Measurements from ENCODE around the gene LDLRAD3. TPM values are rescaled to one million over a fixed set of nuclear protein-coding genes. Genes with fewer than 3 reads are reported as not detected.

Gene LDLRAD3
- total RNA-seq, 1 donor from 2014 or later: 7.7 TPM

DNA sequence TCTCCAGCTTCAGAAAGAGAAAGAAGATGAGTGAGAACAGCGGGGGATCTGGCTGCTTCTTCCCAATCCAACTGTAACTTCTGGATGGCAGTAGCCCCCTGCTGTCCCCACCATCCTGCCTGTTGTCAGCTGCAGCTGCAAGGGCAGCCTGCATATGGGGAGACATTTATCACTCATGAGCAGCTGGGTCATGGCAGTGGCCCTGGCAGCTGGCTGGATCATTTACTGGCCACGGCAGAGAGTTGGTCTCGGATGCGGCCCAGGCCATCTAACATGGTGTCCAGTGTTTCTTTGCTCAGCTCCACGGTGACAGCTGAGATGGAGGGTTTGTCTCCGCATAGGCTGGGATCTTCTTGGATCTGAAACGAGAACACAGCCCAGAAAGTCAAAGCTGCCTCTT, 330.6 kb downstream of the LDLRAD3 start:
- H3K36me3 ChIP-seq: peaks cover 89% of the 10 kb centered on the region
- H3K27ac ChIP-seq: no peak overlapping the region
- TF ChIP-seq, protein P1, sequence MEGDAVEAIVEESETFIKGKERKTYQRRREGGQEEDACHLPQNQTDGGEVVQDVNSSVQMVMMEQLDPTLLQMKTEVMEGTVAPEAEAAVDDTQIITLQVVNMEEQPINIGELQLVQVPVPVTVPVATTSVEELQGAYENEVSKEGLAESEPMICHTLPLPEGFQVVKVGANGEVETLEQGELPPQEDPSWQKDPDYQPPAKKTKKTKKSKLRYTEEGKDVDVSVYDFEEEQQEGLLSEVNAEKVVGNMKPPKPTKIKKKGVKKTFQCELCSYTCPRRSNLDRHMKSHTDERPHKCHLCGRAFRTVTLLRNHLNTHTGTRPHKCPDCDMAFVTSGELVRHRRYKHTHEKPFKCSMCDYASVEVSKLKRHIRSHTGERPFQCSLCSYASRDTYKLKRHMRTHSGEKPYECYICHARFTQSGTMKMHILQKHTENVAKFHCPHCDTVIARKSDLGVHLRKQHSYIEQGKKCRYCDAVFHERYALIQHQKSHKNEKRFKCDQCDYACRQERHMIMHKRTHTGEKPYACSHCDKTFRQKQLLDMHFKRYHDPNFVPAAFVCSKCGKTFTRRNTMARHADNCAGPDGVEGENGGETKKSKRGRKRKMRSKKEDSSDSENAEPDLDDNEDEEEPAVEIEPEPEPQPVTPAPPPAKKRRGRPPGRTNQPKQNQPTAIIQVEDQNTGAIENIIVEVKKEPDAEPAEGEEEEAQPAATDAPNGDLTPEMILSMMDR (IDR thresholded peaks at IDR 0.05): no peak
- H3K4me3 ChIP-seq: no peak overlapping the region
- DNase-seq: no peak
- intact Hi-C loops (cut with DNase I): no loop called here
- H3K9me3 ChIP-seq: no peaks in the 10 kb centered on the region
- H3K27me3 ChIP-seq (ENCODE audit: low read depth): no peaks in the 10 kb centered on the region
- no peak for ATAC-seq
- no peaks in the 10 kb centered on the region for H3K4me1 ChIP-seq

DNA sequence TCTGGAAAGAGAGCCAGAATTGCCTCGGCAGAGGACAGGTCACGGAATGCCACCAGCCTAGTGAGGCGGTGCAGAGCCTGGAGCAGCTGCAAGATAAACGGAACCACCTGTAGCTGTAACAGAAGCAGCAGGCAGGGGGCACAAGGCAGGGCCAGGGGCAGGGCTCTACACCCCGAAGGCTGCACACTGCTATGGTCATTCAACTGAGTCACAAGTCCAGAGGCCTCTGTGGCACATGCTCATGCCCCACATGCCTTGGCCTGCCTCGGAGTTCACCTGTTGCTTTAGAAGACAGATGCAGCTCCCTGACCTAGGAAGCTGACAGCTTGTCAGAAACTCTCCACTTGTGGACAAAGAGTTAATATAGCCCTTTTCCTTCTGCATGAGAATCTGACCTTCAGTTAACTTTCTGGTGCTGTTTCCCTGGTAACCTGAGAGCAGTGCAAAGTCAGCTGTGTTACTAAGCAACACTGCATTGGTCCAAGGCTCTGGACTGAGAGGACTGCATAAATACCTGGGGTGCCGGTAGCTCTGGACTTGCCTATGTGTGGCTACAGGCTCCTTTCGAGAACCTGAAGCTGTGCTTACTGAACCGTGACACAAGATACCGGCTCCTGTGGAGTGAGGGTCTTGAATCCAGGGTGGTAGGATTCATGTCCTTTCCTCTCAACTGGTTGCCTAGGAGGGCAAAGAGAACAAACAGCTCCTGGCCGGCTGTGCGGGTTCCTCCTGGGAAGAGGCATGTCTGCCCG, 334.8 kb downstream of the LDLRAD3 start:
- Histone ChIP-seq H3K4me3 (no peak overlapping the region), H3K27me3 (ENCODE audit: low read depth) (no peaks in the 10 kb centered on the region), H3K9me3 (no peaks in the 10 kb centered on the region), H3K27ac (no peak overlapping the region), H3K36me3 (peaks cover 66% of the 10 kb centered on the region), H3K4me1 (no peaks in the 10 kb centered on the region)
- TF ChIP-seq, protein P1 (IDR thresholded peaks at IDR 0.05): no peak
- intact Hi-C loops (cut with DNase I): no loop called here
- ATAC-seq (no peak), DNase-seq (no peak)

DNA sequence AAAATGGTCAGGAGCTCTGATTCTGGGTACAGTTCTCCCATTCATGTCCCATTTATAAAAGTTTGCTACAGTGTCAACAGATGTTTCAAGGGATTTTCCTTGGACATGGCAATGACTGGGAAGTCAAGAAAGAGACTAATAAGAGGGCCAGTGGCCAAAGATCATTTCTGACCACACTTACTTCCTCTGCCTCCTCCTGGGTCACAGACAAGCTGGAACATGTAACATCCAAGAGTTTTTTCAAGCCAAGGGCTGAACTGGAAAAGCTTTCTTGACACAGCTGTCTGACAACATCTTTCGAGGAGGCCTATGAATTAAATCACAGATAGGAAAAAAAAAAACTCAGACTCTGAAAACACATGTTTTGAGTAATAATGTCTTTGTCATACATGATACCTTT, 336.7 kb downstream of the LDLRAD3 start:
- no peak overlapping the region for H3K27ac ChIP-seq
- intact Hi-C loops (cut with DNase I): no loop called here
- TF ChIP-seq, protein P1 (IDR thresholded peaks at IDR 0.05): no peak
- DNase-seq (no peak), ATAC-seq (no peak)
- H3K9me3 ChIP-seq: no peaks in the 10 kb centered on the region
- no peak overlapping the region for H3K4me3 ChIP-seq
- peaks cover 49% of the 10 kb centered on the region for H3K36me3 ChIP-seq
- peaks cover 6% of the 10 kb centered on the region for H3K4me1 ChIP-seq
- no peaks in the 10 kb centered on the region for H3K27me3 ChIP-seq (ENCODE audit: low read depth)

Small RNA genes lying within 50 kb of the gene (microRNA-seq; reads per million reads assigned to microRNA genes)
- gene MIR3973 (ENCODE audit: borderline number of aligned reads): not detected

Measured in lower lobe of right lung (tissue), 2 donors.